ENCODE measurements around the gene SUPT6H. TPM values are rescaled to one million over a fixed set of nuclear protein-coding genes. Genes with fewer than 3 reads are reported as not detected.

The SUPT6H gene
- total RNA-seq, 6 experiments from 2014 or later: 72.7 to 79.7 (median 74.0) TPM

DNA sequence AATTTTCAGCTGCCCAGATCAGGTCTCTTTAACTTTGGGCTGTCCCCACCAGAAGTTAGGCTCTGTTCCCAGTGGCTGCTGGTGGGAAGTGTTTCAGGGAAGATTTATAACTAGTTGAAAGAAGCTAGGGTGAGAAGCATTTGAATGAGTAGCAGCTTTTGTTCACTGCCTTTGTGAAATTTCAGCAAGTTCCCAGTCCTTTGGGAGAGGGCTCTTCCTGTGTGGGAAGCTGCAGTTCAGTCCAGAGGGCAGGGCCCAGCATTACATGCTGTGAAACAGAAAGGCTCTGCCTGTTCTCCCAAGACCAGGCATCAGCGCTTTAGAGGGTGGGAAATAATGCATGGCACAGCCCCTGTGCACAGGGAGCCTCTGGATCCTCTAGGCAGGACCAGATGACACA, 31.9 kb downstream of the SUPT6H start:
- TF ChIP-seq, protein P1, sequence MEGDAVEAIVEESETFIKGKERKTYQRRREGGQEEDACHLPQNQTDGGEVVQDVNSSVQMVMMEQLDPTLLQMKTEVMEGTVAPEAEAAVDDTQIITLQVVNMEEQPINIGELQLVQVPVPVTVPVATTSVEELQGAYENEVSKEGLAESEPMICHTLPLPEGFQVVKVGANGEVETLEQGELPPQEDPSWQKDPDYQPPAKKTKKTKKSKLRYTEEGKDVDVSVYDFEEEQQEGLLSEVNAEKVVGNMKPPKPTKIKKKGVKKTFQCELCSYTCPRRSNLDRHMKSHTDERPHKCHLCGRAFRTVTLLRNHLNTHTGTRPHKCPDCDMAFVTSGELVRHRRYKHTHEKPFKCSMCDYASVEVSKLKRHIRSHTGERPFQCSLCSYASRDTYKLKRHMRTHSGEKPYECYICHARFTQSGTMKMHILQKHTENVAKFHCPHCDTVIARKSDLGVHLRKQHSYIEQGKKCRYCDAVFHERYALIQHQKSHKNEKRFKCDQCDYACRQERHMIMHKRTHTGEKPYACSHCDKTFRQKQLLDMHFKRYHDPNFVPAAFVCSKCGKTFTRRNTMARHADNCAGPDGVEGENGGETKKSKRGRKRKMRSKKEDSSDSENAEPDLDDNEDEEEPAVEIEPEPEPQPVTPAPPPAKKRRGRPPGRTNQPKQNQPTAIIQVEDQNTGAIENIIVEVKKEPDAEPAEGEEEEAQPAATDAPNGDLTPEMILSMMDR (IDR thresholded peaks at IDR 0.05): no peak
- no peaks in the 10 kb centered on the region for H3K9me3 Mint-ChIP-seq
- H3K36me3 Mint-ChIP-seq (ENCODE audit: low read depth): peaks cover 35% of the 10 kb centered on the region
- no peak for DNase-seq
- no peaks in the 10 kb centered on the region for H3K4me1 Mint-ChIP-seq (ENCODE audit: low read depth)
- H3K4me3 Mint-ChIP-seq: no peak overlapping the region
- H3K27me3 Mint-ChIP-seq (ENCODE audit: insufficient read depth): no peaks in the 10 kb centered on the region
- H3K27ac Mint-ChIP-seq: no peak overlapping the region; the same call in 1 of the 2 replicates

DNA sequence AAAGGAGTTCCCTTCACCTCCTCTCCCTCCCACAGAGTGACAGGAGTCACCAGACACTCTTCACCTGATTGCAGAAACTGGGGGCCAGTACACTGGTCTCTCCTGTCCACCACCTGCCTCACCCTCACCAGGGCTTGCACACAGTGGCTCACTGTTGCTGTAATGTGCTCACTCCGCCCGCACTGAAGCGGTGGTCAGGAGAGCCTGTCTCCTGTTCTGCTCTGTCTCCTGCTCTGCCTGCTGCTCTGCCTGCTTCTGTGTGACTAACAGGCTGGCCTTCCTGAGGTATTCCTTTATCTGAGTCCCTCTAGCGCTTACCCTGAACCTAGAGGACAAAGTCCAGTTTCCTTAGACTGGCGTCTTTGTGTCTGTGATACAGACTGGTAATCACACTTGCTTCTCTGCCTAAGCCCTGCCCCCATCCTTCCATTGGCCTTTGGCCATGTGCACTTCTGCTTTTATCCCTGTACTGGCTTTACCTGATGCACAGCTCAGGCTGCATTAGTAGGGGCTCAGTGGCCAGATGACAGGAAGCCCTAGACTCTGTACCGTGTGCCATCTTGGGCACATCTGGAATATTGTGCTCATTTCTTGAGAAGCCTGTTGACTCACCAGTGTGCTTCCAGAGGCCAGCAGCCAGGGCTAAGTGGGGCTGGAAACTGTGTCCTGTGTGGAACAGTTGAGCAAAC, 36.4 kb downstream of the SUPT6H start:
- Mint-ChIP-seq H3K36me3 (ENCODE audit: low read depth) (peaks cover 36% of the 10 kb centered on the region), H3K4me3 (no peak overlapping the region), H3K4me1 (ENCODE audit: low read depth) (no peaks in the 10 kb centered on the region), H3K27me3 (ENCODE audit: insufficient read depth) (no peaks in the 10 kb centered on the region; the same call in 1 of the 2 replicates), H3K27ac (no peak overlapping the region), H3K9me3 (no peaks in the 10 kb centered on the region)
- no peak for DNase-seq
- TF ChIP-seq, protein P1 (IDR thresholded peaks at IDR 0.05): no peak

DNA sequence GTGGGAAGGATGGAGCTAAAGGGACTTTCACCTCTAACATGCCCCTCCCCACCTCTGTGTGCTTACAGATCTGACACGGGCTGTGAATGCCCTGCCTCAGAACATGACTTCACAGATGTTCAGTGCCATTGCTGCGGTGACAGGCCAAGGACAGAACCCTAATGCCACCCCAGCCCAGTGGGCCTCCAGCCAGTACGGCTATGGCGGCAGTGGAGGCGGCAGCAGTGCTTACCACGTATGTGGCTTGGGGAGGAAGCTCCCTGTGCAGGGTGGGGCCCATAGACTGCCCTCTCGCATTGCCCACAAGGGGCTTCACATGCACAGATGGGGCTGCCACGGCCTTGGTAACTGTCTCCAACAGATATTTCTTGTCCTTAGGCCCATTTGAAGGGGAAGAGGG, 38.3 kb downstream of the SUPT6H start:
- no peak overlapping the region for H3K27ac Mint-ChIP-seq
- no peaks in the 10 kb centered on the region for H3K9me3 Mint-ChIP-seq
- no peaks in the 10 kb centered on the region; the same call in 1 of the 2 replicates for H3K27me3 Mint-ChIP-seq (ENCODE audit: insufficient read depth)
- no peaks in the 10 kb centered on the region for H3K4me1 Mint-ChIP-seq (ENCODE audit: low read depth)
- no peak overlapping the region for H3K4me3 Mint-ChIP-seq
- TF ChIP-seq, protein P1 (IDR thresholded peaks at IDR 0.05): no peak
- peaks cover 26% of the 10 kb centered on the region for H3K36me3 Mint-ChIP-seq (ENCODE audit: low read depth)
- DNase-seq: no peak

DNA sequence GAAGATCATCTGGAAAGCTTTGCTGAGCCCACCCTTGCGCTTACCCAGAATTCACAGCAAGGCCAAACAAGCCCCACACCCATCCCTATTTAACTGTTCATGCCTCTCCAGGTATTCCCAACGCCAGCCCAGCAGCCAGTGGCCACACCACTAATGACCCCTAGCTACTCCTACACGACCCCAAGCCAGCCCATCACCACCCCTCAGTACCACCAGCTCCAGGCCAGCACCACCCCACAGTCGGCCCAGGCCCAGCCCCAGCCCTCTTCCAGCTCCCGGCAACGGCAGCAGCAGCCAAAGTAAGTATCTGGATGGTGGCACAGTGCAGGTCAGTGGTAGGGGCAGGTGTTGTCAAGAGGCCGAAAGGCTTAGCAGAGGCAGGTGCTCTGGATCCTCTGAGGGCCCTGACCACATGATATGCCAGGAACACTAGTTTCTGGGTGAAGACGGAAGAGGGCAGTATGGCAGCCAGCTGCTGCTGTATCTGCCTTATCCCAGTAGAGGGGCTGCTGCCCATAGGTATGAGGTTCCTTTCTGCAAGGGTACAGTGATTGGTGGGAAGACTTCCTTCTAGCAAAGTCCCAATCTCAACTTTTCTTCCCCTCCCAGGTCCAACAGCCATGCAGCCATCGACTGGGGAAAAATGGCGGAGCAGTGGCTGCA, 39.0 kb downstream of the SUPT6H start:
- Mint-ChIP-seq H3K9me3 (no peaks in the 10 kb centered on the region), H3K36me3 (ENCODE audit: low read depth) (peaks cover 26% of the 10 kb centered on the region), H3K27me3 (ENCODE audit: insufficient read depth) (no peaks in the 10 kb centered on the region; the same call in 1 of the 2 replicates), H3K4me3 (no peak overlapping the region), H3K4me1 (ENCODE audit: low read depth) (no peaks in the 10 kb centered on the region), H3K27ac (no peak overlapping the region)
- TF ChIP-seq, protein P1 (IDR thresholded peaks at IDR 0.05): no peak
- no peak for DNase-seq

DNA sequence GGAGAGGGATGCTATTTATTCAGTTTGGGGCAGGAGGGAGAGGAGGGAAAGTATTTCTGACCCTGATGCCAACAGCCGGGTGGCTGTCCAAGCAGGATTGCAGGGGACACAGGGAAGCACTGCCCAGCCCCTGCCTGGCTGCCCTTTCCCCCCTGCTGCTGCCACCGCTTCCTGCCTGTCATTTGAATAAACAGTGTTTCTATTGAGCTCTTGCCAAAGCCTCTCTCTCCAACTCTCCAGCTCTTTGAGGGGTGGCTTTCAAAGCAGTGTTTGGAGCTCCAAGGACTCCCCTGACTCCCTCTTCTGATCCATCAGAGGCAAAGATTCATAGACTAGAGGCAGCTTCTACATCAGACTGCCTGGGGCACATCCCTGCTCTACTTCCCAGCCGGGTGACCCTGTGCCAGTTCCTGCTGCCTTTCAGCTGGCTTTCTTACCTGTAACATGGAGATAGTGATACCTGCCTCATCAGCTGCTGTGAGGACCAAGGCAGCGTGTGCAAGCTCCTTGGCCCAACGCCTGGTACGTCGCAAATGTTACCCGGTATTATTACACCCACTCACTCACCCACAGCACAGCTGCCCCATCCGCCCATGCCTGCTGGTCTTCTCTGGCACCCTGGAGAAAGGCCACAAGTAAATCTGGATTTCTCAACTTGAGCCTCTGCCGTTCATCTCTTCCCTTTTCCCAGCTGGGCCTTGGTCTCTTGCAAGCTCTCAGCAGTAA, 40.2 kb downstream of the SUPT6H start:
- H3K27ac Mint-ChIP-seq: no peak overlapping the region; the same call in 1 of the 2 replicates
- no peaks in the 10 kb centered on the region for H3K9me3 Mint-ChIP-seq
- peaks cover 26% of the 10 kb centered on the region for H3K36me3 Mint-ChIP-seq (ENCODE audit: low read depth)
- DNase-seq: no peak
- TF ChIP-seq, protein P1 (IDR thresholded peaks at IDR 0.05): no peak
- H3K4me1 Mint-ChIP-seq (ENCODE audit: low read depth): no peaks in the 10 kb centered on the region
- no peaks in the 10 kb centered on the region; the same call in 1 of the 2 replicates for H3K27me3 Mint-ChIP-seq (ENCODE audit: insufficient read depth)
- H3K4me3 Mint-ChIP-seq: no peak overlapping the region

Measured in HFFc6 (cell line).